Stromal cell of bone marrow (primary cell): ENCODE data around the gene HEATR9.

Source experiments
- DNase-seq: peaks from one replicate; pipeline ENCODE4 v3.0.0-alpha.2; 2012; ENCODE audit warnings: low read depth

Gene HEATR9

GRCh38 chr17:35894206-35894605 lies 25.5 kb upstream of the HEATR9 start:
- no peak for DNase-seq

GRCh38 chr17:35893751-35894150 lies 25.1 kb upstream of the HEATR9 start:
- DNase-seq = no peak

- DNase-seq = no peak
These were observed 23.7 kb upstream of the HEATR9 start for GRCh38 chr17:35892091-35893035.

- DNase-seq = no peak
These were observed 22.6 kb upstream of the HEATR9 start for GRCh38 chr17:35891269-35891668.

- DNase-seq = no peak
These were observed 22.1 kb upstream of the HEATR9 start for GRCh38 chr17:35890774-35891155.

- DNase-seq = peak; percentile 44
These were observed 21.4 kb upstream of the HEATR9 start for GRCh38 chr17:35889818-35890773.

GRCh38 chr17:35889241-35889640 lies 20.6 kb upstream of the HEATR9 start:
- no peak for DNase-seq

- DNase-seq = no peak
These were observed 11.3 kb upstream of the HEATR9 start, which contains the start of gene CCL5 for GRCh38 chr17:35879773-35880654. Gene CCL5, minus strand, starts transcription at chr17:35880360.

GRCh38 chr17:35878361-35878760 lies 9.7 kb upstream of the HEATR9 start:
- no peak for DNase-seq

- DNase-seq = no peak
These were observed 8.8 kb upstream of the HEATR9 start for GRCh38 chr17:35877345-35878029.

GRCh38 chr17:35876534-35876933 lies 7.8 kb upstream of the HEATR9 start:
- DNase-seq = no peak

GRCh38 chr17:35875800-35876139 lies 7.1 kb upstream of the HEATR9 start:
- DNase-seq = no peak

- DNase-seq = no peak
These were observed 6.5 kb upstream of the HEATR9 start for GRCh38 chr17:35875072-35875799.

- DNase-seq = no peak
These were observed 3.7 kb upstream of the HEATR9 start for GRCh38 chr17:35872196-35872980.

GRCh38 chr17:35870906-35871819 lies 2.5 kb upstream of the HEATR9 start:
- DNase-seq = no peak

GRCh38 chr17:35867574-35867973 lies 1.1 kb downstream of the HEATR9 start:
- no peak for DNase-seq

GRCh38 chr17:35866341-35866950 lies 2.2 kb downstream of the HEATR9 start:
- DNase-seq = peak; percentile 10
